Spleen (tissue), 11 donors: ENCODE measurements around the gene GPATCH2L. TPM values are rescaled to one million over a fixed set of nuclear protein-coding genes. Genes with fewer than 3 reads are reported as not detected.

Experiments used
- DNase-seq: peaks from one replicate; pipeline ENCODE4 v3.0.0-alpha.2; 2020
- H3K27ac ChIP-seq, 8 donors: fragments of 200-600 bp; sonication (generic) in 7 of 8; 1 replicate in 4 of 8; 2 replicates in 4 of 8; pipeline versions ENCODE4 v1.5.0 to v1.8.0; 2016 to 2021; ENCODE audit warnings: inconsistent platforms in 4 of 8, mild to moderate bottlenecking in 4 of 8, moderate library complexity in 1 of 8
- H3K27me3 ChIP-seq, 7 donors: fragments of 200-600 bp; sonication (generic) in 6 of 7; replicated peaks in 1 of 7; 1 replicate in 4 of 7; 2 replicates in 3 of 7; pipeline versions ENCODE4 v1.5.0 to v1.8.0; 2016 to 2021; ENCODE audit warnings: inconsistent platforms in 3 of 7, mild to moderate bottlenecking in 1 of 7
- H3K36me3 ChIP-seq, 6 donors: fragments of 200-600 bp; sonication (generic) in 5 of 6; 1 replicate in 4 of 6; 2 replicates in 2 of 6; pipeline versions ENCODE4 v1.5.0 to v1.8.0; 2016 to 2021; ENCODE audit warnings: inconsistent platforms in 2 of 6
- H3K4me1 ChIP-seq, 6 donors: fragments of 200-600 bp; sonication (generic) in 5 of 6; 1 replicate in 3 of 6; 2 replicates in 3 of 6; pipeline versions ENCODE4 v1.5.0 to v1.8.0; 2016 to 2021; ENCODE audit warnings: inconsistent platforms in 3 of 6
- H3K4me3 ChIP-seq, 8 donors: fragments of 200-600 bp; sonication (generic) in 7 of 8; 1 replicate in 4 of 8; 2 replicates in 4 of 8; pipeline versions ENCODE4 v1.5.0 to v1.8.0; 2016 to 2021; ENCODE audit warnings: inconsistent platforms in 4 of 8, mild to moderate bottlenecking in 4 of 8, moderate library complexity in 2 of 8
- H3K9me3 ChIP-seq, 8 donors: fragments of 200-600 bp; sonication (generic) in 7 of 8; 1 replicate in 4 of 8; 2 replicates in 4 of 8; pipeline versions ENCODE4 v1.5.0 to v1.8.0; 2016 to 2021; ENCODE audit warnings: inconsistent platforms in 4 of 8
- CTCF ChIP-seq, 11 experiments: fragments of 200-600 bp in 7 of 11; fragments of 450-650 bp in 4 of 11; sonication (generic) in 4 of 11; IDR thresholded peaks in 8 of 11; conservative IDR thresholded peaks in 3 of 11; 1 replicate in 7 of 11; 2 replicates in 4 of 11; pipeline versions ENCODE4 v1.4.0 to v1.8.0; 2016 to 2021; ENCODE audit warnings: antibody characterized with exemption in 11 of 11, inconsistent platforms in 4 of 11, mild to moderate bottlenecking in 1 of 11
- POLR2A ChIP-seq, 3 donors: fragments of 450-650 bp; IDR thresholded peaks; one replicate each; pipeline ENCODE4 v1.5.1; 2017; ENCODE audit warnings: antibody characterized with exemption in 3 of 3, mild to moderate bottlenecking in 1 of 3
- POLR2AphosphoS5 ChIP-seq, 3 donors: sonication (generic); formaldehyde crosslinking; IDR thresholded peaks; one replicate each; pipeline ENCODE4 v1.5.1; 2017; ENCODE audit warnings: antibody characterized with exemption in 3 of 3
- WGBS, 5 donors: extraction: QIAGEN DNeasy Blood & Tissue Kit in 3 of 5; methylation state at CpG; one replicate each; pipeline versions ENCODE4 v1.1.5 to v1.1.7; 2013 to 2018; 5-methylcytosine and 5-hydroxymethylcytosine counted together
- intact Hi-C: fragments of 100-400 bp; cut with DNase I; formaldehyde crosslinking; loops from one replicate; pipeline ENCODE4 v1.15.0; 2023; ENCODE audit warnings: low total_unique reads
- polyA plus RNA-seq, 3 donors: library from polyadenylated mRNA; stranded (reverse); fragments of 200-250 nt; gene quantifications; one replicate each; pipeline ENCODE4 v1.2.1, GENCODE V29; 2013
- total RNA-seq, 7 donors: library from RNA; depleted of rRNA in 3 of 7; stranded (reverse); fragments of >200 nt in 3 of 7; fragmentation: NEBNext Ultra II Directional in 4 of 7; extraction: Animal tissue kit (Norgen Biotek cat#: 25700) in 4 of 7; gene quantifications; one replicate each; pipeline versions ENCODE4 v1.1.0 to v1.2.1, GENCODE V29; 2016 to 2021
- donor health status: healthy with polysubstance abuse.
- donor health status: DM: no; HTN: no; CAD: no; lungs with moderate emphysema.
- donor health status: DM: no; HTN: no; CAD: no.
- donor health status: Bipolar disorder and iron deficiency.
- donor health status: healthy.
- donor health status: DM: no; HTN: no; CAD: no.
- donor health status: DM: yes; HTN: yes; CAD: no.

The GPATCH2L gene
- total and polyA plus RNA-seq, 10 donors, result 3.5 to 96.5 (median 59.2) TPM

DNA sequence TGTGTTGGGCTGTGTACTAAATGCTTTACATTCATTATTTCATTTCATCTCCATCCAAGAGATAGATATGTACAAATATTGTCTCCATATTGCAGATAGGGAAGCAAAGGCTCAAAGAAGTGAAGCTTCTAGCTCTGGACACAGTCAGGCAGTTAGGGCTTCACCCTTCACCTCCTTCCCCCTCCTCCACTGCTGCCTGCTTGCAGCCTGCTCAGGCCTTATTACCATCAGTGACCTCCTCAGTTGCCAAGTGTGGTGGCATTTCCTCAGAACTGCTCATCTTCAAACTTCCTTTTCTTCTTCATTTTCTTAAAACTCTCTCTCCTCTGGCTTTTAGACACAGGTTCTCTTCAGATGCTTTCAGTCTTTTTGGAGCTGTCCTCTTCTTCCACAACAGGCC lies 4.7 kb upstream of the GPATCH2L start:
- Histone ChIP-seq H3K27me3 (peaks cover 0 to 18% (median 0%) of the 10 kb centered on the region in 7 donors), H3K9me3 (peaks cover 5 to 32% (median 29%) of the 10 kb centered on the region in 8 donors), H3K36me3 (no peaks in the 10 kb centered on the region), H3K27ac (no peak overlapping the region), H3K4me3 (no peak overlapping the region), H3K4me1 (peaks cover 0 to 10% (median 2%) of the 10 kb centered on the region in 6 donors)
- no peak for TF ChIP-seq POLR2AphosphoS5 (IDR thresholded peaks at IDR 0.05)
- no peak for TF ChIP-seq CTCF (IDR thresholded peaks at IDR 0.05 in 8 of 11, conservative IDR thresholded peaks at IDR 0.05 in 3 of 11)
- TF ChIP-seq POLR2A (IDR thresholded peaks at IDR 0.05), result no peak
- intact Hi-C loops, result no loop called here
- no peak for DNase-seq

DNA sequence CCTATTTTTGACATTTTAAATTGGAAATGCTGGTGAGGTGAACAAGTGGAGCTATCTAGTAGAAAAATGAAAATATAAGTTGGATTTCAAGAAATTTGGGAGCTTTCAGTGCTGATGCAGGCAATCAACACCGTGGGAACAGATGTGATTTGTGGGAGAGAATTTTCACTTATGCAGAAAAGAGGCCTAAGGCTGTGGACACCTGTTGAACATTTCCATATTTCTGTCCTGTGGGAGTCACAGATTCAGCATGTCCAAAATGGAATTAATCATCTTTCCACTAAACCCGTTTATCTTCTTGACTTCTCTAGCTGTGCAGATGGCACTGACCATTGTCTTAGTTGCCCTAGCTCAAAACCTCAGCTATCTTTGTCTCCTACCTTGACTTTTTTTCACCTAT lies 2.5 kb upstream of the GPATCH2L start:
- no peak for DNase-seq
- Histone ChIP-seq H3K4me1 (peaks cover 15 to 29% (median 21%) of the 10 kb centered on the region in 6 donors), H3K27ac (no peak overlapping the region), H3K27me3 (peaks cover 0 to 13% (median 0%) of the 10 kb centered on the region in 7 donors), H3K36me3 (peaks cover 0 to 3% (median under 1%) of the 10 kb centered on the region in 6 donors), H3K9me3 (peaks cover 0 to 11% (median 9%) of the 10 kb centered on the region in 8 donors), H3K4me3 (no peak overlapping the region)
- intact Hi-C loops, result no loop called here
- TF ChIP-seq POLR2AphosphoS5 (IDR thresholded peaks at IDR 0.05) (no peak), POLR2A (IDR thresholded peaks at IDR 0.05) (no peak), CTCF (IDR thresholded peaks at IDR 0.05 in 8 of 11, conservative IDR thresholded peaks at IDR 0.05 in 3 of 11) (no peak)
- 73 to 90% (median 87%) methylated on average over 2 of the region's 2 CpGs for WGBS, 5 donors

GRCh38 chr14:76152333-76152681 lies 585 bp downstream of the GPATCH2L start:
- Histone ChIP-seq H3K9me3 (no peaks in the 10 kb centered on the region), H3K27me3 (no peaks in the 10 kb centered on the region), H3K4me1 (peaks cover 22 to 60% (median 53%) of the 10 kb centered on the region in 6 donors), H3K27ac (peak overlapping the region; percentile 91 to 96 (median 94)), H3K4me3 (peak overlapping the region; percentile 86 to 96 (median 93)), H3K36me3 (peaks cover 0 to 30% (median 11%) of the 10 kb centered on the region in 6 donors)
- intact Hi-C loops, result no loop called here
- peak; percentile 90 for DNase-seq
- TF ChIP-seq POLR2A (IDR thresholded peaks at IDR 0.05) (peak in 1 of 3 donors; percentile 19), CTCF (IDR thresholded peaks at IDR 0.05 in 8 of 11, conservative IDR thresholded peaks at IDR 0.05 in 3 of 11) (no peak), POLR2AphosphoS5 (IDR thresholded peaks at IDR 0.05) (peak in 2 of 3 donors; percentile 78)
- WGBS, 5 donors, result 0 to 1% (median 0%) methylated on average over 17 of the region's 17 CpGs

GRCh38 chr14:76153919-76154318 lies 2.2 kb downstream of the GPATCH2L start:
- Histone ChIP-seq H3K9me3 (no peaks in the 10 kb centered on the region), H3K36me3 (peaks cover 0 to 45% (median 16%) of the 10 kb centered on the region in 6 donors), H3K27me3 (no peaks in the 10 kb centered on the region), H3K27ac (no peak overlapping the region), H3K4me3 (no peak overlapping the region), H3K4me1 (peaks cover 22 to 74% (median 64%) of the 10 kb centered on the region in 6 donors)
- intact Hi-C loops, result no loop called here
- 61 to 83% (median 66%) methylated on average over 1 of the region's 1 CpG for WGBS, 5 donors
- no peak for TF ChIP-seq CTCF (IDR thresholded peaks at IDR 0.05 in 8 of 11, conservative IDR thresholded peaks at IDR 0.05 in 3 of 11)
- TF ChIP-seq POLR2AphosphoS5 (IDR thresholded peaks at IDR 0.05), result no peak
- TF ChIP-seq POLR2A (IDR thresholded peaks at IDR 0.05), result no peak
- DNase-seq, result no peak
